Measurements from ENCODE around the gene SETD2. TPM values are rescaled to one million over a fixed set of nuclear protein-coding genes. Genes with fewer than 3 reads are reported as not detected.
A peak's percentile ranks its signal among the peaks of the same experiment; 100 is the strongest.

SETD2 gene
- total RNA-seq, 1 donor from 2014 or later = 41.2 TPM

DNA sequence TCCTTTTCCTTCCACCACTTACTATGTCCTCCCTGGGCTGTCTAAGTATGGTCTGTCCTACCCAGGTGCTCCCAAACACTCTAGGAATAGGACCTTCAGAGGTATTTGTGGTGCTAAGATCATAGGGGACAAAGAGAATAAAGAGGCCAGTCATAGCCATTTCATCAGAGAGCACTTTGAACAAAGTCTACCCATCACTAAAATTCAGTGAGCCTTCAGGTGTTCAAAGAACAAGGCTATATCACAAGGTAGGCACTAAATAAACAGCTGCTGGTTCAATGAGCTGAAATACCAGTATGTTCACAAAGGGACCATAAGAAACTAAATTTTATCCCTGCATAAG is 145.7 kb downstream of the SETD2 start:
- Mint-ChIP-seq H3K36me3 (ENCODE audit: low read depth) (peaks cover 41% of the 10 kb centered on the region), H3K27ac (no peak overlapping the region), H3K4me1 (ENCODE audit: low read depth) (peaks cover 38% of the 10 kb centered on the region), H3K9me3 (no peaks in the 10 kb centered on the region), H3K27me3 (ENCODE audit: low read depth) (no peaks in the 10 kb centered on the region), H3K4me3 (ENCODE audit: low read depth) (no peak overlapping the region)
- intact Hi-C loops (cut with micrococcal nuclease) = loop anchor here (2.0 to 10.0 kb wide), 4 partner anchors 41 to 367 kb away; partner anchors contain the start of genes CCDC12, PTPN23 and SETD2
- DNase-seq (ENCODE audit: low spot score) = no peak

DNA sequence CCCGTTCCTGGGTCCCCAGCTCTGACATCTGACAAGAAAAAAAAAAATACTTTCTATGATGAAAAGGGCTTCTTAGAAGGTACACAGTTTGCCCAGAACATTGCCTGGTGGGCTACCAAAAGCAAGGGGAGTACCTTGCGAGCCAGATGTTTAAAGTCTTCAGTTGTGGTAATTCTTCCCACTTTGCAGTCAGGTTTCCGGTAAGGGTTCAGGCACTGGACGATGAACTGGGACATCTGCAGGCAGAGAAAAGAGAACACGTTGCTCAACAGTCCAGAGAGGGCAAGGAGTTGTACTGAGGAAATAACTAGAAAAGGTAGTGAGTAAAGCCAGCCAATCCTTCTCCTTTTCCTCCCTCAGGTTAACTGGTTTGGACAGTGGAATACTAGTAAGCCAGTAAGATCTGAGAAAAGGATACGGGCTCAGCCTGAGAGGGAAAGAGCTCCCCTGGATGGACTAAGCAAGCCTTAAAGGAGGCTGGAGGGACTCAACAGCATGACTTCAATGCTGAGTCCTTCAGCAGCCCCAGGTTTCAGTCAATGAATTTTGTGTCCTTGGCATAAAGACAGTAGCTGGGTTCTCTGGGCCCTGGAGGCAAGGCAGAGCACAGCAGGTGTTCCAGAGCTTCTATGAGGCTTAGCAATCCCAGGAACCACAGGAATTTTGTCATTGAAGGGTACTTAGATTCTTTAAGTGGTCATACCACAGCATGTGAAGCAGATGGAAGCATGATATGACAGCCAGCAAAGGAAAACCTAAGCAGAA is 146.2 kb downstream of the SETD2 start:
- H3K27ac Mint-ChIP-seq = peak overlapping the region; percentile 75
- H3K4me1 Mint-ChIP-seq (ENCODE audit: low read depth) = peaks cover 38% of the 10 kb centered on the region
- H3K9me3 Mint-ChIP-seq = no peaks in the 10 kb centered on the region
- H3K27me3 Mint-ChIP-seq (ENCODE audit: low read depth) = no peaks in the 10 kb centered on the region
- intact Hi-C loops (cut with micrococcal nuclease) = loop anchor here (2.0 to 10.0 kb wide), 5 partner anchors 13 to 367 kb away; partner anchors contain the start of genes CCDC12, PTPN23 and SETD2
- peaks cover 41% of the 10 kb centered on the region for H3K36me3 Mint-ChIP-seq (ENCODE audit: low read depth)
- DNase-seq (ENCODE audit: low spot score) = no peak
- H3K4me3 Mint-ChIP-seq (ENCODE audit: low read depth) = no peak overlapping the region

GRCh38 chr3:47016934-47017435 is 146.9 kb downstream of the SETD2 start:
- no peak for DNase-seq (ENCODE audit: low spot score)
- peaks cover 41% of the 10 kb centered on the region for H3K36me3 Mint-ChIP-seq (ENCODE audit: low read depth)
- no peaks in the 10 kb centered on the region for H3K27me3 Mint-ChIP-seq (ENCODE audit: low read depth)
- H3K27ac Mint-ChIP-seq = peak overlapping the region; percentile 75
- intact Hi-C loops (cut with micrococcal nuclease) = loop anchor here (2.0 to 10.0 kb wide), 4 partner anchors 14 to 368 kb away; partner anchors contain the start of genes PTPN23 and SETD2
- peaks cover 38% of the 10 kb centered on the region for H3K4me1 Mint-ChIP-seq (ENCODE audit: low read depth)
- H3K9me3 Mint-ChIP-seq = no peaks in the 10 kb centered on the region
- H3K4me3 Mint-ChIP-seq (ENCODE audit: low read depth) = peak overlapping the region; percentile 13

DNA sequence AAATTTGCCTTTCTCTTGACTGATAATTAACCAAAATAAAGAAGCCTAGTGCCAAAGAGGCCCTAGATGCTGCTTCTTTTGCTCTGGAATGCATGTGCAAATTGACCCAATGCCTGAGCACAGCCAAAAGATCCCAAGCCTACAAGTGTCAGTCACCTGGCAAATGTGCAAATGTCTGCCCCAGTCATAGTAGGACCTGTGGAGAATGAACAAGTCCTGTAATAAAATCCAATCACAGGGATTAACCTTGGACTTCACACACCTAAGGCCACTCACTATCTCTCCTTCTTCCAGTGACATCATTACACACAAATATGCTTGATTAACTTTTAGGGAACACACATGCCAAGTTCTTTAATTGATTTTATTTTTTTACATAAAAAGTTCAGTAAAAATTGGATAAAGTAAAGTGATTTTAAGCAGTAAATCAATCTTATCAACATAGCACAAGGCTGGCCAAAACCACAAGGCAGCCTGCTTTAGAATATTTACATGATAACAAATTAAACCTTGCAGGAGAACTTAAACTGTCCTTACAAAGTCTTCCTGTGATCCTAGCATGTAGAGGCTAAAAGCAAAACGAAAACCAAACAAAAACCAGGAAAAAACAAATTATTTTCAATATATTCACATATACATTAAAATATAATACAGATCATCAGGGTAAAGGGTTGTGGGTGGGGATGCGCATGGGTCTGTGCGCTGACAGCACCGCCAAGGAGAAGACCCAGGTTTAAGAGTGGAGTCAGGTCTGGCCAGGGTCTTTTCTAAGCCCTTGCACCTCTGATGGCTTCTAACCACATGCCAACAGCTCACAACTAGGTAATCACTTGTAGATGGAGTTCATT is 147.6 kb downstream of the SETD2 start:
- Mint-ChIP-seq H3K27me3 (ENCODE audit: low read depth) (no peaks in the 10 kb centered on the region), H3K9me3 (no peaks in the 10 kb centered on the region), H3K36me3 (ENCODE audit: low read depth) (peaks cover 41% of the 10 kb centered on the region), H3K4me3 (ENCODE audit: low read depth) (no peak overlapping the region), H3K4me1 (ENCODE audit: low read depth) (peaks cover 38% of the 10 kb centered on the region), H3K27ac (peak overlapping the region; percentile 75)
- intact Hi-C loops (cut with micrococcal nuclease) = loop anchor here (2.0 to 10.0 kb wide), 4 partner anchors 14 to 368 kb away; partner anchors contain the start of genes PTPN23 and SETD2
- no peak for DNase-seq (ENCODE audit: low spot score)

DNA sequence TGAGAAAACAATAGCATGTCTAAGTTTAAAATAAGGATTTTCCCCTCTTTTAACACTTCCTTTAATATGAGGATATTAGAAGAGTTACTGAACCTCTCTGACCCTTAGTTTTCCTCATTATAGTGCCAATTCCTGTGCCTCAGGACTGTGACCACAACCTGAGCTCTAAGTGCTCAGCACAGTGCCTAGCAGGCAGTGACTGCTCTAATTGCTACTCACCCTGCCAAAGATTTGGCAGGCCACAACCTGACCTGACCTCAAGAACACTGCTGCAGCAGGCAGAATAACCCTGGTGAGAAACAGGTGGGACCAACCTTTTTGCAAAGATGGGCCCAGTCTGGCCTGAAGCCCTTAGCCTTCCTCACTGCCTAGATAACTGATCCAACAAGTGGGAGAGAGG is 148.8 kb downstream of the SETD2 start:
- intact Hi-C loops (cut with micrococcal nuclease) = loop anchor here (5.0 to 10.0 kb wide), 3 partner anchors 58 to 370 kb away; partner anchors contain the start of genes PTPN23 and SETD2
- peaks cover 46% of the 10 kb centered on the region for H3K36me3 Mint-ChIP-seq (ENCODE audit: low read depth)
- H3K27ac Mint-ChIP-seq = no peak overlapping the region
- DNase-seq (ENCODE audit: low spot score) = no peak
- H3K4me1 Mint-ChIP-seq (ENCODE audit: low read depth) = peaks cover 36% of the 10 kb centered on the region
- H3K27me3 Mint-ChIP-seq (ENCODE audit: low read depth) = no peaks in the 10 kb centered on the region
- no peaks in the 10 kb centered on the region for H3K9me3 Mint-ChIP-seq
- no peak overlapping the region for H3K4me3 Mint-ChIP-seq (ENCODE audit: low read depth)

DNA sequence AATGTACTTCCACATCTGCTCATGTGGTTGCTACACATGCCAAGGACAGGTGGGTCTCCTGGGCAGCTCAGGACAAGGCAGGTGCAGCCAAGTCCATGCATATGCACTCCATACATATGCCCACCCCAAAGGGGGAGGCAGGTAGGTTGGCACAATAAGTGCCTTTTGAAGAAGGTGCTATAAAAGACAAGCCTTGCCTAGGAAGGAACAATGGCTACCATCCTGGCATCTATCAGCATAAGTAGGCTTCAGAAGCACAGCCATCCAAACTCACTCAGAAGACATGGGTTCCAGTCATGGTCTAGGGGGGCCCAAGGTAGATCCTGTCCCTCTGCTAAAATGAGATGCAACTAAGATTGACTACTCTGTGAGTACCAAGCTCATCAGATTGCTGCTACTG is 149.9 kb downstream of the SETD2 start:
- peaks cover 25% of the 10 kb centered on the region for H3K4me1 Mint-ChIP-seq (ENCODE audit: low read depth)
- peaks cover 43% of the 10 kb centered on the region for H3K36me3 Mint-ChIP-seq (ENCODE audit: low read depth)
- intact Hi-C loops (cut with micrococcal nuclease) = loop anchor here (10.0 kb wide), 2 partner anchors 151 to 371 kb away; partner anchors contain the start of genes PTPN23 and SETD2
- H3K4me3 Mint-ChIP-seq (ENCODE audit: low read depth) = no peak overlapping the region
- DNase-seq (ENCODE audit: low spot score) = no peak
- no peaks in the 10 kb centered on the region for H3K27me3 Mint-ChIP-seq (ENCODE audit: low read depth)
- no peak overlapping the region for H3K27ac Mint-ChIP-seq
- H3K9me3 Mint-ChIP-seq = no peaks in the 10 kb centered on the region

DNA sequence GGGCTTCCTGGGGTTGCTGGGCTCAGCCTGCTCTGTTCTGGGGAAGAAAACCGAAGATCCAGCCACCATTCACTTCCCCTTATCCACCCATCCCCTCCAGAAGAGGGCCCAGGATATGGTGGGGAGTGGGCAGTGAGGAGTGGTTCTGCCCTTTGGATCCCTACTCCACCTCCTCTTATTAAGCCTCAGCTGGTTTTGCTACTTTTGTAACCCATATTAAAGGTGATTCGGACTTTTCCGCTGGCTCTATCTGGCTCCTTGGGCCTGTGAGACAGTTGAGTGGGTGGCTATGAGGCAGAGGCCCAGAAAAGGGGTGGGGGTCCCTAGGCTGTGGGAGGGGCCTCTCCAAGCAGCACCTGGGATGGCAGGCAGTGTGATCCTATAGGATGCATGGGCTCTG is 150.7 kb downstream of the SETD2 start:
- Mint-ChIP-seq H3K27me3 (ENCODE audit: low read depth) (no peaks in the 10 kb centered on the region), H3K4me3 (ENCODE audit: low read depth) (no peak overlapping the region), H3K9me3 (no peaks in the 10 kb centered on the region), H3K36me3 (ENCODE audit: low read depth) (peaks cover 37% of the 10 kb centered on the region), H3K4me1 (ENCODE audit: low read depth) (peaks cover 20% of the 10 kb centered on the region), H3K27ac (peak overlapping the region; percentile 18)
- no peak for DNase-seq (ENCODE audit: low spot score)
- intact Hi-C loops (cut with micrococcal nuclease) = loop anchor here (10.0 kb wide), 2 partner anchors 152 to 372 kb away; partner anchors contain the start of genes PTPN23 and SETD2

DNA sequence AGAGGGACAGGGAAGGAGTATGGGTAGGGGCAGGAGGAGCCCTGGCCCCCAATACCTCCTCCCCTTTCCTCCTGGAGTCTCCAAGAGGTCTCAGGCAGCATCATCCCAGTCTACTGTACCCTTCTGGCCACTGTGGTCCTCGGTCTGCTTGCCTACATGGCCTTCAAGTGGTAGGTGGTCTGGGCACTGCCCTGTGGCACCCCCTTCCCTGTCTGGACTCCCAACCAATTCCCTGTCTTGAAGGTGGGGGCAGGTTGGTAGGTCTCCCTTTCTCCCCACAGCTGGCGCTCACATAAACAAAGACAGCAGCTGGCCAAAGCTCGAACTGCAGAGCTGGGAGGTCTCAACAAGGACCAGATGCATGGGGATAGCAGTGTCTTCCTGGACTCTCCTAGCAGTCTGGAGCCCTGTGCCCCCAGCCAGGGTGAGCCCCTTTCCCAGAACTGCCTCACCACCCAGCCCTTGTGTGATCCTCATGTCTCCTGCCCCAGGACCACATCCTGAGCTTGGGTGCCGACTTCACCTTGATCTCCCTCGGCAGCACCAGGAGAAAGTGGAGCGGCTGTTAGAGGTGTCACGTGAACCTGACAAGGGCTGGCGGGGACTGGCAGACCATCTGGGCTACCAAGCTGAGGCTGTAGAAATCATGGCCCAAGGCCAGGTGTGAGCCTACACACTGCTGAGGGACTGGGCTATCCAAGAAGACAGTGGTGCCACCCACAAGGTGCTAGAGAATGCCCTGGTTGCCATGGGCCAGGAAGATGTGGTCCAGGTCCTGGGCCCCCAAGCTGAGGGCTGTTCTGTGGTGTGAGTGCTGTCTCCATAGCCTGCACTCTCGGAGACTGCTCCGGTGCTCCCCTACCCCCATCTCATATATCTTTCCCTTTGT is 151.3 kb downstream of the SETD2 start:
- Mint-ChIP-seq H3K27ac (peak overlapping the region; percentile 18), H3K4me3 (ENCODE audit: low read depth) (no peak overlapping the region), H3K9me3 (no peaks in the 10 kb centered on the region), H3K36me3 (ENCODE audit: low read depth) (peaks cover 33% of the 10 kb centered on the region), H3K27me3 (ENCODE audit: low read depth) (no peaks in the 10 kb centered on the region), H3K4me1 (ENCODE audit: low read depth) (peaks cover 15% of the 10 kb centered on the region)
- DNase-seq (ENCODE audit: low spot score) = no peak
- intact Hi-C loops (cut with micrococcal nuclease) = loop anchor here (10.0 kb wide), 2 partner anchors 152 to 372 kb away; partner anchors contain the start of genes PTPN23 and SETD2

GRCh38 chr3:47011371-47011770 is 152.5 kb downstream of the SETD2 start:
- intact Hi-C loops (cut with micrococcal nuclease) = loop anchor here (10.0 kb wide), 2 partner anchors 153 to 373 kb away; partner anchors contain the start of genes PTPN23 and SETD2
- H3K4me1 Mint-ChIP-seq (ENCODE audit: low read depth) = peaks cover 3% of the 10 kb centered on the region
- no peak overlapping the region for H3K27ac Mint-ChIP-seq
- no peak overlapping the region for H3K4me3 Mint-ChIP-seq (ENCODE audit: low read depth)
- no peak for DNase-seq (ENCODE audit: low spot score)
- H3K27me3 Mint-ChIP-seq (ENCODE audit: low read depth) = no peaks in the 10 kb centered on the region
- H3K36me3 Mint-ChIP-seq (ENCODE audit: low read depth) = peaks cover 36% of the 10 kb centered on the region
- no peaks in the 10 kb centered on the region for H3K9me3 Mint-ChIP-seq

- no peak for DNase-seq (ENCODE audit: low spot score)
- no peaks in the 10 kb centered on the region for H3K9me3 Mint-ChIP-seq
- H3K27ac Mint-ChIP-seq = no peak overlapping the region
- H3K4me3 Mint-ChIP-seq (ENCODE audit: low read depth) = no peak overlapping the region
- intact Hi-C loops (cut with micrococcal nuclease) = loop anchor here (10.0 kb wide), 2 partner anchors 154 to 374 kb away; partner anchors contain the start of genes PTPN23 and SETD2
- H3K27me3 Mint-ChIP-seq (ENCODE audit: low read depth) = no peaks in the 10 kb centered on the region
- peaks cover 37% of the 10 kb centered on the region for H3K36me3 Mint-ChIP-seq (ENCODE audit: low read depth)
- H3K4me1 Mint-ChIP-seq (ENCODE audit: low read depth) = no peaks in the 10 kb centered on the region
Measured at GRCh38 chr3:47010910-47011309, 153.0 kb downstream of the SETD2 start.

DNA sequence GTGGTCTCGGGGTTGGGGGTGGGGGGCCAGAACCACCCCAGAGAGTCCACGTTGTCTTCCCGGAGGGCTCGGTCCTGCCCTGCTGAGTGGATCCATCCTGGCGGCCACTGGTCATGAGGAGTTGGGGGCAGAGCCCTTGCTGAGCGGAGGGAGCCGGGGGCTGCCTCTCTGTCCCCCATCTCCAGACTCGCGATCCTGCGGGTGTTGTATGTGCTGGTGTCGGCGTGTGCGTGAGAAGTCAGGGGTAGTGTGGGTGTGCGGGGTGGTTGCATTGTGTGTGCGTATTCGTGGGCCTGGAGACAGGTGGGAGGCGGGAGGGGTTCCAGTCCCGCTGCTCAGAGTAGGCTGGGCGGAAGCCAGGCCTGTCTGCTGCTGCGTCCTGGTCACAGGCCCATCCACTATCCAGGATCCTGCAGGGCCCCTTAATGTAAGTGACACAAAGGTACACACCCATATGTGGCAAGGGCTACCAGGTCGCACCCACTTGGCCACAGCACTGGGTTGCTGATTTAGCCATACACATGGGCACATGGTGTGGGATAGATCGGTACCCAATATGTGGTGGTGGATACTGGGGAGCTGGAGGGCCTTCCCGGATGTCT is 153.7 kb downstream of the SETD2 start:
- no peaks in the 10 kb centered on the region for H3K27me3 Mint-ChIP-seq (ENCODE audit: low read depth)
- intact Hi-C loops (cut with micrococcal nuclease) = loop anchor here (10.0 kb wide), 2 partner anchors 155 to 375 kb away; partner anchors contain the start of genes PTPN23 and SETD2
- H3K36me3 Mint-ChIP-seq (ENCODE audit: low read depth) = peaks cover 44% of the 10 kb centered on the region
- H3K4me1 Mint-ChIP-seq (ENCODE audit: low read depth) = no peaks in the 10 kb centered on the region
- no peak overlapping the region for H3K4me3 Mint-ChIP-seq (ENCODE audit: low read depth)
- DNase-seq (ENCODE audit: low spot score) = no peak
- H3K9me3 Mint-ChIP-seq = no peaks in the 10 kb centered on the region
- H3K27ac Mint-ChIP-seq = peak overlapping the region; percentile 8

Measured in activated T-helper 2 cell treated with anti-CD3 and anti-CD28 coated beads, Interferon-gamma antibody, Interleukin-2, Interleukin-4, amounts not matched to agents 10 μg/mL and 5 μg/mL and 100 μg/mL, durations not matched to agents 14 hours and 24 hours and 36 hours (primary cell).